Pancreas (tissue), 10 donors: ENCODE results near the gene IQSEC1. TPM values are rescaled to one million over a fixed set of nuclear protein-coding genes. Genes with fewer than 3 reads are reported as not detected.

Source experiments
- ATAC-seq, 4 donors: fragments of 200-7000 bp; cut with Tn5 transposase; one replicate each; pipeline versions ENCODE4 v1.8.0 to v1.9.1; 2020; ENCODE audit warnings: mild to moderate bottlenecking in 4 of 4, moderate library complexity in 4 of 4
- DNase-seq, 6 donors: peaks; one replicate each; pipeline ENCODE4 v3.0.0-alpha.2; 2020
- FAIRE-seq: peaks from 2 replicates; lab custom pipeline; 2012; peaks lifted over from hg19 to GRCh38; lab: Jason Lieb, UNC
- H3K27ac ChIP-seq, 4 donors: fragments of 200-600 bp; sonication (generic); 1 replicate in 3 of 4; 2 replicates in 1 of 4; pipeline versions ENCODE4 v1.5.0 to v1.8.0; 2020
- H3K27me3 ChIP-seq, 4 donors: fragments of 200-600 bp; one replicate each; pipeline ENCODE4 v1.8.0; 2021
- H3K36me3 ChIP-seq, 3 donors: fragments of 200-600 bp; sonication (generic) in 1 of 3; one replicate each; pipeline versions ENCODE4 v1.5.0 to v1.8.0; 2020 to 2021
- H3K4me1 ChIP-seq, 3 donors: fragments of 200-600 bp; one replicate each; pipeline ENCODE4 v1.8.0; 2021
- H3K4me3 ChIP-seq, 4 donors: fragments of 200-600 bp; sonication (generic) in 2 of 4; one replicate each; pipeline versions ENCODE4 v1.5.0 to v1.8.0; 2020 to 2021
- H3K9me3 ChIP-seq, 4 donors: fragments of 200-600 bp; one replicate each; pipeline ENCODE4 v1.8.0; 2021
- CTCF ChIP-seq, 4 donors: fragments of 200-600 bp; sonication (generic) in 3 of 4; IDR thresholded peaks; one replicate each; pipeline versions ENCODE4 v1.5.0 to v1.8.0; 2021; ENCODE audit warnings: antibody characterized with exemption in 4 of 4
- WGBS, 2 donors: extraction: QIAGEN DNeasy Blood & Tissue Kit; methylation state at CpG; one replicate each; pipeline ENCODE4 v1.1.7; 2013; 5-methylcytosine and 5-hydroxymethylcytosine counted together
- intact Hi-C, 3 donors: fragments of 100-400 bp; cut with DNase I; formaldehyde crosslinking; loops; one replicate each; pipeline versions ENCODE4 v1.11.1 to v1.14.2; 2022
- polyA plus RNA-seq, 2 donors: library from polyadenylated mRNA; stranded (reverse); fragments of 200-250 nt; gene quantifications; one replicate each; pipeline ENCODE4 v1.2.3, GENCODE V29; 2013
- total RNA-seq, 6 donors: library from RNA; stranded (reverse); fragmentation: NEBNext Ultra II Directional in 4 of 6; extraction: Animal tissue kit (Norgen Biotek cat#: 25700) in 4 of 6; gene quantifications; one replicate each; pipeline versions ENCODE4 v1.2.1 to v1.2.4, GENCODE V29; 2021 to 2023
- donor health status: healthy with polysubstance abuse.
- donor health status: DM: no; HTN: no; CAD: no; lungs with moderate emphysema.
- donor health status: DM: no; HTN: no; CAD: no.
- donor health status: control.
- donor health status: control.
- donor health status: Bipolar disorder and iron deficiency.
- donor health status: DM: yes; HTN: yes; CAD: no.
- donor health status: DM: no; HTN: no; CAD: no.
- donor health status: DM: no; HTN: no; CAD: no.
- donor health status: DM: yes; HTN: yes; CAD: no.

Gene IQSEC1
- total and polyA plus RNA-seq, 8 donors, result 15.0 to 27.9 (median 23.1) TPM

- DNase-seq (no peak), ATAC-seq (no peak), FAIRE-seq (no peak)
- Histone ChIP-seq H3K4me1 (peaks cover 0 to 4% (median 0%) of the 10 kb centered on the region in 3 donors), H3K4me3 (no peak overlapping the region), H3K36me3 (no peaks in the 10 kb centered on the region), H3K27me3 (no peaks in the 10 kb centered on the region), H3K9me3 (no peaks in the 10 kb centered on the region), H3K27ac (no peak overlapping the region)
- intact Hi-C loops, result loop anchor here in 1 of 3 donors (10.0 kb wide), 1 partner anchor 106 kb away; no protein-coding TSS in a partner anchor
- 84 to 89% methylated on average over 10 of the region's 10 CpGs for WGBS, 2 donors
- no peak for TF ChIP-seq CTCF (IDR thresholded peaks at IDR 0.05)
Observed at GRCh38 chr3:12980596-12981290, 92.5 kb downstream of the IQSEC1 start.

GRCh38 chr3:12979947-12980487 lies 93.2 kb downstream of the IQSEC1 start:
- no peak overlapping the region for H3K27ac ChIP-seq
- 88% methylated on average over 4 of the region's 4 CpGs for WGBS, 2 donors
- intact Hi-C loops, result loop anchor here in 1 of 3 donors (10.0 kb wide), 1 partner anchor 105 kb away; no protein-coding TSS in a partner anchor
- H3K4me1 ChIP-seq, result peaks cover 0 to 4% (median 0%) of the 10 kb centered on the region in 3 donors
- H3K36me3 ChIP-seq, result no peaks in the 10 kb centered on the region
- FAIRE-seq (no peak), DNase-seq (no peak), ATAC-seq (no peak)
- H3K4me3 ChIP-seq, result no peak overlapping the region
- H3K27me3 ChIP-seq, result no peaks in the 10 kb centered on the region
- no peak for TF ChIP-seq CTCF (IDR thresholded peaks at IDR 0.05)
- H3K9me3 ChIP-seq, result no peaks in the 10 kb centered on the region

- DNase-seq (no peak), FAIRE-seq (no peak), ATAC-seq (no peak)
- Histone ChIP-seq H3K4me3 (no peak overlapping the region), H3K9me3 (no peaks in the 10 kb centered on the region), H3K4me1 (peaks cover 0 to 4% (median 0%) of the 10 kb centered on the region in 3 donors), H3K27ac (no peak overlapping the region), H3K27me3 (no peaks in the 10 kb centered on the region), H3K36me3 (no peaks in the 10 kb centered on the region)
- intact Hi-C loops, result no loop called here
- 92% methylated on average over 20 of the region's 20 CpGs for WGBS, 2 donors
- no peak for TF ChIP-seq CTCF (IDR thresholded peaks at IDR 0.05)
Observed at GRCh38 chr3:12979151-12979946, 93.9 kb downstream of the IQSEC1 start.

- no peak overlapping the region for H3K4me3 ChIP-seq
- H3K27me3 ChIP-seq, result no peaks in the 10 kb centered on the region
- FAIRE-seq, result no peak
- H3K9me3 ChIP-seq, result no peaks in the 10 kb centered on the region
- H3K27ac ChIP-seq, result no peak overlapping the region
- no peaks in the 10 kb centered on the region for H3K4me1 ChIP-seq
- H3K36me3 ChIP-seq, result no peaks in the 10 kb centered on the region
- ATAC-seq, result no peak
- DNase-seq, result no peak
- no peak for TF ChIP-seq CTCF (IDR thresholded peaks at IDR 0.05)
- intact Hi-C loops, result no loop called here
- WGBS, 2 donors, result 89 to 96% methylated on average over 4 of the region's 4 CpGs
Observed at GRCh38 chr3:12978682-12979081, 94.5 kb downstream of the IQSEC1 start.
